ENCODE measurements around the gene FHIT. TPM values are rescaled to one million over a fixed set of nuclear protein-coding genes. Genes with fewer than 3 reads are reported as not detected.

The FHIT gene
- total RNA-seq, 2 experiments from 2014 or later, result 7.6 to 7.9 TPM

DNA sequence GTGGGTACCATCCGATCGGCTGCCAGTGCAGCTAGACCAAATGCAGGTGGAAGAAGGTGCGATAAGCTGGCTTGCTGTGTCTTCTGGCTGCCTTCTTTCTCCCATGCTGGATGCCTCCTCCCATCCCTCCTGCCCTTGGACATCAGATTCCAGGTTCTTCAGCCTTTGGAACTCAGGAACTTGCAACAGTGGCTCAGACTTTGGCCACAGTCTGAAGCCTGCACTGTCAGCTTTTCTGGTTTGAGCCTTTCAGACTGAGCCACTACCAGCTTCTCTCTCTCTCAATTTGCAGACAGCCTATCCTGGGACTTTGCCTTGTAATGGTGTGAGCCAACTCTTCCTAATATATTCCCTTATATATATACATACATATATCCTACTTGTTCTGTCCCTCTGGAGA is 485.5 kb downstream of the FHIT start:
- ChIA-PET POLR2A (interaction anchor here (0.6 kb wide), 1 partner anchor 347 kb away, joined by 5 read pairs; no protein-coding TSS in a partner anchor), CTCF (no interaction called here)
- Mint-ChIP-seq H3K4me3 (no peak overlapping the region), H3K27me3 (no peaks in the 10 kb centered on the region), H3K9me3 (no peaks in the 10 kb centered on the region), H3K36me3 (ENCODE audit: low read depth) (no peaks in the 10 kb centered on the region), H3K4me1 (ENCODE audit: low read depth) (no peaks in the 10 kb centered on the region), H3K27ac (no peak overlapping the region)
- no peak for DNase-seq
- intact Hi-C loops (cut with micrococcal nuclease), result no loop called here
- no peak for ATAC-seq
- TF ChIP-seq, protein P1, sequence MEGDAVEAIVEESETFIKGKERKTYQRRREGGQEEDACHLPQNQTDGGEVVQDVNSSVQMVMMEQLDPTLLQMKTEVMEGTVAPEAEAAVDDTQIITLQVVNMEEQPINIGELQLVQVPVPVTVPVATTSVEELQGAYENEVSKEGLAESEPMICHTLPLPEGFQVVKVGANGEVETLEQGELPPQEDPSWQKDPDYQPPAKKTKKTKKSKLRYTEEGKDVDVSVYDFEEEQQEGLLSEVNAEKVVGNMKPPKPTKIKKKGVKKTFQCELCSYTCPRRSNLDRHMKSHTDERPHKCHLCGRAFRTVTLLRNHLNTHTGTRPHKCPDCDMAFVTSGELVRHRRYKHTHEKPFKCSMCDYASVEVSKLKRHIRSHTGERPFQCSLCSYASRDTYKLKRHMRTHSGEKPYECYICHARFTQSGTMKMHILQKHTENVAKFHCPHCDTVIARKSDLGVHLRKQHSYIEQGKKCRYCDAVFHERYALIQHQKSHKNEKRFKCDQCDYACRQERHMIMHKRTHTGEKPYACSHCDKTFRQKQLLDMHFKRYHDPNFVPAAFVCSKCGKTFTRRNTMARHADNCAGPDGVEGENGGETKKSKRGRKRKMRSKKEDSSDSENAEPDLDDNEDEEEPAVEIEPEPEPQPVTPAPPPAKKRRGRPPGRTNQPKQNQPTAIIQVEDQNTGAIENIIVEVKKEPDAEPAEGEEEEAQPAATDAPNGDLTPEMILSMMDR (IDR thresholded peaks at IDR 0.05), result no peak

DNA sequence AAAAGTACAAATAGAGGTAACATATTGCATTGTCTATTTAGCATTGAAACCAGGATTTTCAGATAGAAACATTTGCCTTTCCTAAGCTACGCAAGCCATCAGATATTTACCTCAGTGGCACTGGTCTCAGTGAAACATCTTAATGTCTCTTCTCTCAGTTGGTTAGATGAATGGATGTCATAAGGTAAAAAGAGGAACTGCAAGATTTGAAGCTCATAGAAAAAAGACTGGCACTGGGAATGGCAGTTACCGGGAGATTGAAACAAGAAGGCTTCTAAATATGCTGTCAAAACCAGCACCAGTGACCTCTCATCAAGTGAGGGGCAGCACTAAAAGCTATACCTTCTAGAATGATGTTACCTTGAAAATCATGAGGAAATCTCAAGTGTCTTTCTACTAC is 486.4 kb downstream of the FHIT start:
- TF ChIP-seq, protein P1 (IDR thresholded peaks at IDR 0.05), result no peak
- ATAC-seq, result no peak
- no peaks in the 10 kb centered on the region for H3K36me3 Mint-ChIP-seq (ENCODE audit: low read depth)
- no peaks in the 10 kb centered on the region for H3K27me3 Mint-ChIP-seq
- CTCF ChIA-PET, result no interaction called here
- H3K27ac Mint-ChIP-seq, result no peak overlapping the region
- no peak for DNase-seq
- POLR2A ChIA-PET, result no interaction called here
- H3K4me1 Mint-ChIP-seq (ENCODE audit: low read depth), result no peaks in the 10 kb centered on the region
- intact Hi-C loops (cut with micrococcal nuclease), result no loop called here
- H3K4me3 Mint-ChIP-seq, result no peak overlapping the region
- H3K9me3 Mint-ChIP-seq, result no peaks in the 10 kb centered on the region

DNA sequence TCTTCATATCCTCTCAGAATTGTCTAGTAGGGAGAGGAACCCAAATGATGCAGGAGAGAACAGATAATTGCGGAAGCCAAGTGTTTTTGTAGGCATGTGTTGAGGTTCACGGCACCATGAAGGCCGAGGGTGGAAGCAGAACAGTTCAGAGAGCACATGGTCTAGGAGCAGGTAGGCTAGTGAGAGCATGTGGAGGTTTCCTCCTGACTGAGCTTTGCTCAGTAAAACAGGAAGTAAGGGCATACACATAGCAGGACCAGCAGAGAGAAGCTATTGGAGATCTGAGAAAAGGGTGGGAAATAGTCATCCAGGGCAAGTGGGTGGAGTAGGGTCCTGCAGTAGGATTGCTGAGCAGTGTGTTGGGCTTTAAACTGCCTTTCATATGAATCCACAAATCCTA is 491.1 kb downstream of the FHIT start:
- ChIA-PET CTCF (no interaction called here), POLR2A (no interaction called here)
- no peaks in the 10 kb centered on the region for H3K4me1 Mint-ChIP-seq (ENCODE audit: low read depth)
- H3K27ac Mint-ChIP-seq, result no peak overlapping the region
- ATAC-seq (no peak), DNase-seq (no peak)
- H3K9me3 Mint-ChIP-seq, result no peaks in the 10 kb centered on the region
- H3K4me3 Mint-ChIP-seq, result no peak overlapping the region
- no peaks in the 10 kb centered on the region for H3K27me3 Mint-ChIP-seq
- intact Hi-C loops (cut with micrococcal nuclease), result no loop called here
- H3K36me3 Mint-ChIP-seq (ENCODE audit: low read depth), result no peaks in the 10 kb centered on the region
- TF ChIP-seq, protein P1 (IDR thresholded peaks at IDR 0.05), result no peak

DNA sequence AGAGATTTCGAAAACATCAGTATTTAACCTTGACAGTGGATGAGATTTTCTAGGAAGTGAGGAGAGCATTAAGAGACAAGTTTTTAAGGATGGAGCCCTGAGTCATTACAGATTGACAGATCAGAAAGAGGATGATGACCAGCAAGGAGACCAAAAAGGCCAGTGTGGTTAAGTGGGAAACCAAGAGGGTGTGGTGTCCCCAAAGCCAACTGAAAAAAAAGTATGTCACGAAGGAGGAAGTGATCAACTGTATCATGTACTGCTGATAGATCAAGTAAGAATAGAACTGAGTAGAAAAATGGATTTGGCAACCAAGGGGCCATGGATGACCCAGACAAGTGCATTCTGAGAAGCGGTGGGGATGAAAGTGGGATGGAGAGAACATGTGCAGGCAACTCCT is 491.8 kb downstream of the FHIT start:
- no peak overlapping the region for H3K27ac Mint-ChIP-seq
- H3K36me3 Mint-ChIP-seq (ENCODE audit: low read depth), result no peaks in the 10 kb centered on the region
- no peaks in the 10 kb centered on the region for H3K9me3 Mint-ChIP-seq
- CTCF ChIA-PET, result no interaction called here
- no peak overlapping the region for H3K4me3 Mint-ChIP-seq
- DNase-seq, result no peak
- intact Hi-C loops (cut with micrococcal nuclease), result no loop called here
- no peaks in the 10 kb centered on the region for H3K4me1 Mint-ChIP-seq (ENCODE audit: low read depth)
- no peak for ATAC-seq
- no peaks in the 10 kb centered on the region for H3K27me3 Mint-ChIP-seq
- POLR2A ChIA-PET, result no interaction called here
- TF ChIP-seq, protein P1 (IDR thresholded peaks at IDR 0.05), result no peak

DNA sequence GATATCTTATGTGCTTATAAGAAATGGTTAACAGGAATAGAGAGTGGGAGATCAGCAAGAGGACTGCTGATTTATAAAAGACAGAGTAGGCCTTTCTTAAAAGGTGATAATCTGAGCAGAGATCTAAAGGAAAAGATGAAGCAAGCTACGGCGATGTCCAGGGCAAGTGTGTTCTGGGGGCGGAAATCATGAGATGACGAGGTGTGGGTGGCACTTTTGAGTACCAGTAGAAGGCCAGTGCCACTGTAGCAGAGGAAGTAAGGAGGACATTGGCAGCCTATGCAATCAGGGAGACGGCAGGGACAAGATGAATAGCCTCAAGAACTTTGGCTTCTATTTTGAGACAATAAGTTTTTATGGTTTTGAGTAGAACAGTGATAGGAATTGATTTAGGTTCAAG is 492.4 kb downstream of the FHIT start:
- Mint-ChIP-seq H3K36me3 (ENCODE audit: low read depth) (no peaks in the 10 kb centered on the region), H3K27ac (no peak overlapping the region), H3K27me3 (no peaks in the 10 kb centered on the region), H3K9me3 (no peaks in the 10 kb centered on the region), H3K4me1 (ENCODE audit: low read depth) (no peaks in the 10 kb centered on the region), H3K4me3 (no peak overlapping the region)
- ChIA-PET CTCF (no interaction called here), POLR2A (no interaction called here)
- DNase-seq (no peak), ATAC-seq (no peak)
- TF ChIP-seq, protein P1 (IDR thresholded peaks at IDR 0.05), result no peak
- intact Hi-C loops (cut with micrococcal nuclease), result no loop called here

Measured in activated CD8-positive, alpha-beta T cell treated with anti-CD3 and anti-CD28 coated beads for 36 hours (primary cell).